Cerebellar nuclear complex (tissue), 1 donor: ENCODE results near the gene IFT80.
"Not testable (repeated sequence)": the region's sequence is repeated elsewhere in the genome, so short reads cannot be mapped to it uniquely, and the experiment has no call there.

Experiments used
- DNase-seq, 2 experiments: peaks; one replicate each; lab custom pipeline; 2025; lab: John Stamatoyannopoulos, UW

Gene IFT80

DNA sequence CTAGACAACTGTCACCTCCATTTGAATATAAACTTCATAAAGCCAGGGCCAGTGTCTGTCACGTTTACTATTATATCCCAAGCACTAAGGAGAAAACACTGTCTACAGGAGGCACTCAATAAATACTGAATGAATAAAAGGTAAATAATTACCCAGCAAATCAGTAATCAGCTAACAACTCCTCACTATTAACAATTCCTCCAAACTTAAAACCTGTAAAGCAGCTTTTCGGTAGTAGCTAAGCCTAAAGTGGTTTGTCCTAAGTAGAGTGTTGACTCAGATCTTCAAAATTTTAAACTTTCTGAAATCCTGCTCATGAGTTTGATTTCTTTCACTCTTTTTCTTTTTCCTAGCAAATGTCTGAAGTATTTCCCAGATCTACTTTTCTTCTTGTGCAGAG lies 133.9 kb downstream of the IFT80 start:
- no peak for DNase-seq

DNA sequence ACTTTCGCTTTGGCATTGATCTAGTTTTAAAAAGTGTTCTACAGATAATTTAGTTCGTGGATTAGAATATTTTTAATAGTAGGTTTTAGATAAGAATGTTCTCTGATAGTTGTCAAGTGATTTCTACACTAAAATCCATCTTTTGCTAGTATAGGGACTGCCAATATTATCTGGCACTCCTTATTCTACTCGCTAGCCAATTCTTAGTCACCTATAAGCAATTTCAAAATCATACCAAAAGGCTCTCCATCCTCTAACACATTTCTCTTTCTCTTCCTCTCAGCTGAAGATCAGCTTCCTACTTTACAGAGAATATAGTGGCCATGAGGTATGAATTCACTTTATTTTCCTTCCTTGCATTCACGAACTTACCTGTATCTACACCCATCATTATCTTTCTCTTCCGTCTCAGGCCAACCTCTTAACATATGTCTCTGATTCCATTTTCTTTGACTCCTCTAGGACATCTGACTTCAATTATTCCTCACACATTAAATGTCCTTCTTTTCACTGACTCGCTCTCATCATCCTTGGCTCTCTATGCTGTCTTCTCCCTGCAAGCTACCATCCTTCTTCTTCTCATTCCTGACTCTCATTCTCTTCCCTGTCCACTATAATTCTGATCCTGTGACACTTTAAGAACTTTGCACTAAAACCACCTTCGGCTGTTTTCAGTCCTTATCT lies 138.3 kb downstream of the IFT80 start:
- no peak for DNase-seq

DNA sequence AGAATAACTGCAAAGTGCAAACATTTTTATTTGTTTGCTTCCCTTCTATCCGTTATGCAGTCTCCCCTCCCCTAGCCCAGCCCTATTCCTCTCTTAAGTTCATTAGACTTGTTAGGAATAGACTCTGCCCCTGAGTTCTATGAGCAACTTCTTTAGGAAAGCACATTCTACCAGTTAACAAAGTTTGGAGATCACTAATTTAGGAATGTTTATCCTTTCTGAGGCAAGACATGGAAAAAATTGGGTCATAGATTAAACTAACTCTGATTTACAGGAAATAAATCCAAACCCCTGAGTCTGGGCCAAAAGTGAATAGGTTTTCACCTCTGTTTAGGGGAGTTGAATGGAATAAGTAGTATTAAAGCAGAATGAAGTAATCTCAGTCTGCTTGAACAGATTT lies 139.4 kb downstream of the IFT80 start:
- DNase-seq: no peak

DNA sequence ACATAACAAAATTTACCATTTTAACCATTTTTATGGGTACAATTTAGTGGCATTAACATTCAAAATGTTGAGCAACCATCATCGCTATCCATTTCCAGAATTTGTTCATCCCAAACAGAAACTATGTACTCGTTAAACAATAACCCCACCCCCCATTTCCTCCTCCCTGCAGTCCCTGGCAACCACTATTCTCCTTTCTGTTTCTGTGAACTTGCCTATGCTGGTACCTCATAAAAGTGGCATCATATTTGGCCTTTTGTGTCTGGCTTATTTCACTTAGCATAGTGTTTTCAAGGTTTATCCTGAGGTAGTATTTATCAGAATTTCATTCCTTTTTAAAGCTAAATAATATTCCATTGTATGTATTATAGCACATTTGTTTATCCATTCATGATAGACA lies 141.4 kb downstream of the IFT80 start:
- no peak for DNase-seq

DNA sequence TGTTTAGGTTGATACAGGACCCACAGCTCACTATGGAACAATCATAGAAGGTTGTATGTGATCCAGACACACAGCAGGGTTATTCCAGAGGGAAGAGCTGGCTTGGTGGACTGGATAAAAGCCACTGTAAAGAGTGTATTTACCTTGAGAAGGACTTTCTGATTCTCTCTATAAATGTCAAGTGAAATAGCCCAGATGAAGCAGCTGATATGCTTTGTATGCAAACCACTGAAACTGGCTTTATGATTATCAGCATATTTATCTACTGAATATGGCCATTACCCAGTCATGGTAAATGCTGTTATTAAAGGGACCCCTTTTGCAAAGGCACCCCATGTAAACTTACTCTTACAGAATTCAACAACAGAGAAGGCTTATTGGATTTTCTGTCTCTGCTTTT lies 145.7 kb downstream of the IFT80 start:
- DNase-seq: no peak

DNA sequence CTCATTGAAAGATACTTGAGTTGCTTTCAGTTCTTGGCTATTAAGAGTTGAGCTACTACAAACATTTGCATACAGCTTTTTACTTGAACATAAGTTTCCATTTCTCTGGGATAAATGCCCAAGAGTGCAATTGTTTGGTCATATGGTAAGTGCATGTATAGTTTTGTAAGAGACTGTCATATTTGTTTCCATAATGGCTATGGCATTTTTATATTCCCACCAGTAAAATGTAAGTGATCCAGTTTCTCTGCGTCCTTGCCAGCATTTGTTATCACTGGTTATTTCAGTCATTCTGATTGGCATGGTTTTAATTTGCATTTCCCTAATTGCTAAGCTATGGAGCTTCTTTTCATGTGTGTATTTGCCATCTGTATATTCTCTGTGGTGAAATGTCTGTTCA lies 151.3 kb downstream of the IFT80 start:
- DNase-seq: no peak

DNA sequence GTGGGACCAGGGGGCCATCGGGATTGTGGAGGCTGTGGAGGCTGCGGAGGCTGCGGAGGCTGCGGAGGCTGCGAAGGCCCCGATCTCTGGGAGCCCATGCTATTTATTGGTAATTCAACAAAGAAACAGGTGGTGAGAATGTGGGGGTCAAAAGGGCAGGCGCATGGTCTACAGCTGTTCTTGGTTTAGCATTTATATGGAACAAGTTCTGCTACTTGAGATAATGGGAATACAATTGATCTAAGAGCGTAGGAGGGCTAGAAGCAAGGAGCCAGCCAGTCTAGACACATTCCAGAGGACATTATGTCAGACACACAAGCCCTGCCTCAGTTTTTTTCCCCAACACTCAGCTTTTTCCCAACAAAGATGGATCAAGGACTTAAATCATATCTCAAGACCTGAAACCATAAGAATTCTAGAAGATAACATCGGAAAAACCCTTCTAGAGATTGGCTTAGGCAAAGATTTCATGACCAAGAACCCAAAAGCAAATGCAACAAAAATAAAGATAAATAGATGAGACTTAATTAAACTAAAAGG lies 153.7 kb downstream of the IFT80 start:
- no peak for DNase-seq

DNA sequence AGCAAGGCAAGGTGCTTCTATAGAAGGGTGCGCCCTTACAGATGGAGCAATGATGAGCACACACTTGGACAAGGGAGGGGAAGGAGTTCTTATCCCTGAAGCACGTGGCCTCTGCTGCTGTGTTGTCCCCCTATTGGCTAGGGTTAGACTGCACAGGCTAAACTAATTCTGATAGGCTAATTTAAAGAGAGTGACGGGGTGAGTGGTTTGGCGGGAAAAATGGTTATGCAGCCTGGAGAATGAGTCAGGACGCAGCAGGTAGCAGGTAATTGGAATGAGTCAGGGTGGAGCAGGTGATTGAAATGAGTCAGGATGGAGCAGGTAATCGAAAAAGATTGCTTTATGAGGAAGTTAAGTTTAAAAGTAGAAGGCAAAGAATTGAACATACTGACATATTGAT lies 158.3 kb downstream of the IFT80 start:
- not testable (repeated sequence) for DNase-seq

DNA sequence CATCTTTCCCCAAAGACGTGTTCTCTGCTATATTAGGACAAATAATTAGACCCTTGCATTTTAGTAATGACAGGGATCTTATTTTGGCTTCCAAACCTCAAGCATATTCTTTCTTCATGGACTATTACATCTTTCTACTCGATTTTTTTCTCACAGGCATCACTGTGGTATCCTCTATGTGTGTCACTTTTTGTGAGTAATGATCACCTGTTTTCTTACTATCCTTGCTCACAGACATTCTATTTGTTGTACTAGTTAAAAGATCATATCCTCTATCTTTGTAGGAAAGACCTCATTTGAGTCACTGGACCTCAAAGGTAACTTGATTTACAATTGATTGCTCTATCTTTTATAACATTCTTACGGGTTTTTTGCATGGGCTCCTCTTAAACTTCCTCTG lies 167.0 kb downstream of the IFT80 start:
- DNase-seq: no peak

DNA sequence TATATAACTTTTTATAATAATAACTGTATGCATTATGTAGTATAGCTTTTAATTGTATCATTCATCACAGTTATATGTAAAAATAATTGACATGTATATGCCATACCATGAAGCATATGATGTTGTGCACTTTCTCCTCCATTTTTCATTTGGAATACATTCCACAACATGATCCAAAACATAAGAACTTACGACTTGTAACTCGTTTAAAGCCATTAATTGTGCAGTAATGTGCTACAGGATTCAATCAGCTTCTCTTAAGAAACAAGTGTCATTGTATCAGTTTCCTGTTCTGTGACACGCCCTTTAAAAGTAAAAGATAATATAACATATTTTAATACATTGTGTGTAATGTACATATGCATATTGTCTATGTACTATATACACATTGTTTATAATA lies 171.6 kb downstream of the IFT80 start:
- DNase-seq: no peak

DNA sequence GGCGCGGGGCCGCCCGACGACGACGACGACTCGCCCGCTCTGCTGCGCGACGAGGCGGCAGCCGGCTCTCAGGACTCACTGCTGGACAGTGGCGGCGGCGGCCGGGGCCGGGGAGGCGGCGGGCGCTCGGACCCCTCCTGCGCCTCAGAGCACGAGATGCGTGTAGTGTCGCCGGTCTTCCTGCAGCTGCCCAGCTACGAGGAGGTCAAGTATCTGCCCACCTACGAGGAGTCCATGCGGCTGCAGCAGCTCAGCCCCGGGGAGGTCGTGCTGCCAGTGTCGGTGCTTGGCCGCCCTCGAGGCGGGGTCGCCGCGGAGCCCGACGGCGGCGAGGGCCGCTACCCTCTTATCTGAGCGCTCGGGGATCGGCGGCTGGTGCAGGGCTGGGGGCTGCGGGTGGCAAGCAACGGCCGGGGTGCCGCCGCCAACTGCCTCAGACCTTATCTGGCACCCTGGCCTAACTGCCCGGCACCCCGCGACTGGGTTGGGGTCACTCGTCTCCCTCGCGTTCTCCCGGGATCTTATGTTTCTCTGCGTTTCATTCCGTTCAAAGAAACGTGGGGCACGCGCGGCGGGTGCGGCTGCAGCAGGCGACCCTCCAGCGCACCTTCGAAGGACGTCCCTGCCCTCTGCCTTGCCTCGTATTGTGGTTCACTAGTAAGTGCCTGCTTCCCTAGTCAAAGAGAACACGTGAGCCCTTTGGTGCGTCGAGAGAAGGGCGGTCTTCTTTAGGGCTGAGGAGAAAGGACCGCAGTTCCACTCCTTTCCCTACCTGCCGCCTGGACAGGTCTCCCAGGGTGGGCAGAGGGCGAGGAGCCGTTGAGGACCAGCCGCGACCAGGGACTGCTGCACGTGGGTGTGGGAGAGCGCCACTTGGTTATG lies 172.8 kb downstream of the IFT80 start:
- no peak for DNase-seq

DNA sequence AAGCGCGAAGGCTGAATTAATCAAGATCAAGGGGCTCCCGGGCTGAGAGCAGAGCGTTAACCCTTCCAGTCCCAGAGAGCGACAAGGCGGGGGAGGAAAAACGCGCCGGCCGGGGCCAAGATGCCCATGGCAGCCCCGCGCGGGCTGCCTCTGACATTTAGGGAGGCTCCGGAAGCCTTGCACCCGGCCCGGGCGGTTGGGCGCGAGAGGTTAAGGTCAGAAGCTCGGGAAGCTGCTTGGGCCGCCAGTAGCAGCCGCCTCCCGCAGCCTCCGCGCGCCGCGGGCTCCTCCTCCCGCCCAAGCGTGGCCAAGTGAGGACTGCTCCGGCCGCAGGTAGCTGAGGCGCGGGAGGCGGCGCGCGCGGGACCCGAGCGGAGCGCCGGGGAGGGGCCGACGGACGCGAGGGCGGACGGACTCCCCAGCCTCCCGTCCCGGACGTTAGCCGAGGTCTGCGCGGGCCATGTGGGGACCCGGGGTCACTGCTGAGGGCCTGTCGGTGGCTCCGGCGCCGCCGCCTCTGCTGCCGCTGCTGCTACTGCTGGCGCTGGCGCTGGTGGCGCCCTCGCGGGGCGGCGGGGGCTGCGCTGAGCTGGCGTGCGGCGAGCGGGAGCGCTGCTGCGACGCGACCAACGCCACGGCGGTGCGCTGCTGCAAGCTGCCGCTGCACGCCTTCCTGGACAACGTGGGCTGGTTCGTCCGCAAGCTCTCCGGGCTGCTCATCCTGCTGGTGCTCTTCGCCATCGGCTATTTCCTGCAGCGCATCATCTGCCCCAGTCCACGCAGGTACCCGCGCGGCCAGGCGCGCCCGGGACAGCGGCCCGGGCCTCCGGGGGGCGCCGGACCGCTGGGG lies 173.6 kb downstream of the IFT80 start, which contains the start of gene C3orf80:
C3orf80 (plus strand) TSS at position 247 of the 850 bp plus-strand sequence; CDS start at position 461, 214 bp downstream.
- DNase-seq: peak in 1 of 2 experiments; percentile 9

DNA sequence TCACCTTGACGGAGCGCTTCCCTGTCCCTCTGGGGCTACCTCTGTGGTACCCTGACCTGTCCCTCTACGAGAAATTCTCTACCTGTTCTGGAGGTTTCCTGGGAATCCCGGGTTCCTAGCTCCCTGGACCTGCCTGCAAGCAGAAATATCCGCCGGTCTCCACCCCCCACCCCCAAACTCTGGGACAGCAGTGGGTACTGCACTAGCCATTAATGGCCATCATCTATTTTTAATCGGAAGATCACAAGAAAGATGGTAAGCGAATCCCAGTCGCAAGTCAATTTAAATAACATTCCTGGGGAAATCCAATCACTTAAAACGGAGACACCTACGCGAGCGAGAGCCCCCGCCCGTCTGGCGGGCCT lies 174.2 kb downstream of the IFT80 start:
- no peak for DNase-seq

DNA sequence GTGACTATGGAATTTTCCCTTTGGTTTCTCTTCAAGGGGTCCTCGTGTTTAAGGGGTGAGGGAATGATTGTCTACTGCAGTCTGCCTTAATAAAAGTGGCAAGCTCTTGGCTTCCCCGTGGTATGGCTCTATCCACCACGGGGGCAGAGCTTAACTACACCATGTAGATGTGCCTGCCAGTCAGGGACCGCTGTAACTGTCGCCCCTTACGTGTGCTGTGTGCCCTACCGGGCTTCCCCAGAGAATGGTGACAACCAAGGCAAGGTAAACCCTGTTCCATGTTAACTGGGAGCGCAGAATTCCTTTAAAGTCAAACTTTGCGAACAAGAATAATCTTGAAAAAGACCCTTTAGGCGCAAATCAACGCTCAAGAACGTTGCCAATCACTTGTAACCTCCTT lies 174.8 kb downstream of the IFT80 start:
- peak in 1 of 2 experiments; percentile 10 for DNase-seq

DNA sequence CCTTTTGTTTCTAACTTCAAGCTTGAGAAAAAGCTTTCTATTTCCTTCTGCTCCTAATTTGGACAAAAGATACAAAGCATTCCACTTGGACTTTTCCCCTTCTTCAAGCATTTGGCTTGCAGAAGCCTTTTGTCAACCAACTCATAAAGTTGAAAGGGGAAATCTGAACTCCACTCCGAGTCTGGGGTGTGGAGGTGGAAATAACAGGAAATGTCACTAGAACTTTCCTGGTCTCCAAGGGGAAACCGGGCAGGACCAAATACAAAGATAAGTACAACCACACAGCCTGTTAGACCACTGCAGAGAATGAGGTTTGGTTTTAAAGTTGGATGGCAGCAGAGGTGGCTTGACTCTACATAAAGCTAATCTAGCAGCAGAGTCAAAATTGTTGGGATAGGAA lies 178.0 kb downstream of the IFT80 start:
- no peak for DNase-seq

DNA sequence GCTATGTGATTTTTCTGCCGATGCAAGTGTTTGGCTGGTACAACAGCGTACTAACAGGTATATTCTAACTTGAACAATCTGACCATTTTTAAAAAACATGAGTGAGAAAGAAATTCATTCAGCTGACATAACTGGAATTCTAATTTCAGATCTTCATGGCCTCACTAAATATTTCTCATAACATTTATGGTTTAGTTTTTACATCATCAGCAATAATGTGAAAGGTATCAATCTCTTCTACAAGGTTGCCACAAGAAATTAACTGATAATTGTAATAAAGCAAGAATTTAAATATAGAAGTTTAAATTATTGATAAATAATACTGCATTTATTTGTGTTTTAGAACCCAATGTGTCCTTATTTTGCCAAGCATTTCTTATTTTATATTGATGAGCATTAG lies 179.0 kb downstream of the IFT80 start:
- no peak for DNase-seq

DNA sequence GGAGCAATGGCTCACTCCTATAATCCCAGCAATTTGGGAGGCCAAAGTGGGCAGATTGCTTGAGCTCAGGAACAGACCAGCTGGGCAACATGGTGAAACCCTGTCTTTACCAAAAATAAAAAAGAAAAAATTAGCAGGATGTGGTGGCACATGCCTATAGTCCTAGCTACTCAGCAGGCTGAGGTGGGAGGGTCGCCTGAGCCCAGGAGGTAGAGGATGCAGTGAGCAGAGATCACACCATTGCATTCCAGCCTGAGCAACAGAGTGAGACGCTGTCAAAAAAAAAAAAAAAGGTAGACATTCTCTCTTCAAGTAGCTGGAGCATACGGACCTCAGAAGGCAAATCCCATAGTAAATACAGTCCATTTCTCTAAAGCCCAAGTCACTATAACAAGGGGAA lies 180.9 kb downstream of the IFT80 start:
- no peak for DNase-seq

DNA sequence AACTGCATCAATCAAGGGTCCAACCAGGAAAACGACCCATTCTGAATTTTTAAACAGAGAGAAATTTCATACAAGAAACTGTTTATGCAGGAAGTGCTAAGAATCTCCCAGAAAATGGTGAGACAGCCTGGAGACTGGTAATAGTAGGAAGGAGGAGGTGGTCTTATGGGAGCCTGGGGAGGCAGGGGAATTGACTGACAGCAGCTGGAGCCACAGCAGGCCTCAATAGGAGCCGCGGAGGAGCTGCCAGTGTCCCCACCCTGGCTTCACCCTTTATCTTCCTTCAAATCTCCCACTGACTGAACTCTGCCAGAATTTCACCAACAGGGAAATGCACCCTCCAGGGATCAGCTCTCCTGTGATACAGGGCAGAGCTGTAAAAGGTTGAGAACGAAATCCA lies 181.3 kb downstream of the IFT80 start:
- no peak for DNase-seq

DNA sequence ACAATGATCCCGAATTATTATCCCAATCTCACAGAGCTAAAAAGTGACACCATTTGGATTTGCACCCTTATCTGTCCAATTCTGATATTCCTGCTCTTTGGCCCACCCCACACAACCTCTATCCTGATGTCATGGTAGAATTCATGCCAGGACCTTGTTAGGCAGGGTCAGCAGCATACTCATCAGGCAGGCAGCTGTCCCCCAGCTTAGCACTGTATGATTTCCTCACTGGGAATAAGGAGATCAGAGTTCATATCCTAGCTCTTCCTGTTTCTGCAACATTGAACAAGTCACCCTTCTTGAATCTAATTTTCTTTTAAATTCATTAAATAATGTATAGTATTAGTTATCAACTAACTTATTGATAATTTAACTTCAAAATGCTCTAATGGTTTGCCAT lies 185.8 kb downstream of the IFT80 start:
- DNase-seq: no peak

DNA sequence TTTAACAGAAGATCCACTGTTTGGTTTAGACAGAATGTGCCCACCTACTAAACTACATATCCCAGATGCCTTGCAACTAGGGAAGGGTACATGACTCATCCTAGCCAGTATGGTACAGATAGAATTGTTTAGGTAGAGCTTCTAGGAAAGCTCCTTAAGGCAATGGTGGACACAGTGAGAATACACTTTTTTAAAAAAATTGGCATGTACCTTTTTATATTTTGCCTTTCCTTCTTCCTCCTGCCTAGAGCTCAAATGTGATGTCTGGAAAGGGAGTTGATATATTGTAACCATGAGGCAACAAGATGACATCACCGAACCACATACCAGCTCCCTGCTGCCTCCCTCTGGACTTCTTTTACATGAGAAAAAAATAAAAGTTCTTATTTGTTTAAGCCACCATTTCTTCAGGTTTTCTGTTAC lies 188.2 kb downstream of the IFT80 start:
- DNase-seq: no peak

DNA sequence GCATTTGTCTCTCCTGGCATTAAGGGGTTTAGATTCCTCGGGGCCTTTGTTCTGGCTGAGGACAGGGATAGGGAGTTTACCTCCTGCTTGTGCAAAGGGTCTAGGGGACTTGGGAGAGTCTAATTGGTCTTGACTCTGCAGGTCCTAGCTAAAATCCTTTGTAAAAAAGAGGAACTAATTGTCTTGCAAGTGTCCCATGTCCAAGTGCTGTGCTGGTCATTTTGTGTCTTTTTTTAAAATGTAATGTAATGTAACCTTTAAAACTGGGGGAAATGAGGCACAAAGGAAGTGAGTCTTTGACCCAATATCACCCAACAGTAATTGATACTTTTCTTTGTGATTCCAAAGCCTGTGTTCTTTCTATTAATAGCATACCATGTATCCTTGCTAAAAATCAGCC lies 188.7 kb downstream of the IFT80 start:
- no peak for DNase-seq
